ENCODE measurements around the gene SBF2. TPM values are rescaled to one million over a fixed set of nuclear protein-coding genes. Genes with fewer than 3 reads are reported as not detected.

SBF2 gene
- total RNA-seq, 2 experiments from 2014 or later: 14.2 to 15.2 TPM

DNA sequence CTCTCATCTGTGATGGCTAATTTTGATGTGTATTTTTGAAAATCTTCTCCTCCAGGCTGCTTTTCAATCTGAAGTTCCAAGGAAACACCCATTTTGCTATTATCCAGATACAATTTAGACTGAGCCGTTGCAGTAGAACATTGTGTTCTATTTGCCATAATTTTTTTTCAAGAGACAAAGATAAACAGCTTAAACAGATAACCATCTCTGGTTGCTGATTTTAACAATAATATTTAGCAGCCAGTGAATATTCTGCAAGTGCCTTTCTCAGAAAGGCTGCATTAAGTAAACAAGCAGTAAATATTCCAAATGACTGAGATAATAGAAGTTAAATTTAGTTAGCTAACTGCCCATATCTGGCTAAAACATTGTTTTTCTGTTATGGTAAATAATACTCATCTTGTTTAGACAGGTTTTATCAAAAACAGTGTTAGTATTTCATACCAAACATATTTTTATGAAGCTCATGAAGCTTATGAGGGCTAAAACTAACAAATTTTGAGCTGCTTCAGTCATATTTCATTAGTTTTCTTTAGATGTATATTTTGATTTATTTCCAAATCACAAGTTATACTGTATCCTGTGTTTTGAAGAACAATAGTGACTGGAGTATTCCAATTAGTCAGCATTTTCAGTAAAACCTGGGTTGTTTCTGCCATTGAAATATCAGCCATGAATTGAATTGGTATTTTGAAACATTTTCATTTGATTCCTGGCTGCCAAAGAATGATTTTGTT, 206.7 kb downstream of the SBF2 start:
- Mint-ChIP-seq H3K27ac (no peak overlapping the region), H3K4me3 (no peak overlapping the region), H3K36me3 (ENCODE audit: low read depth) (peaks cover 26% of the 10 kb centered on the region), H3K9me3 (peaks cover 13% of the 10 kb centered on the region), H3K4me1 (ENCODE audit: low read depth) (peaks cover 10% of the 10 kb centered on the region), H3K27me3 (no peaks in the 10 kb centered on the region)
- ATAC-seq (ENCODE audit: poor library complexity) (no peak), DNase-seq (no peak)
- POLR2A ChIA-PET: no interaction called here
- Histone ChIP-seq H3K27ac (ENCODE audit: low read depth in 1 of 2, low read length in 2 of 2) (no peak overlapping the region), H3K4me1 (ENCODE audit: insufficient read depth, low read length) (no peaks in the 10 kb centered on the region), H3K4me3 (ENCODE audit: low read length) (no peak overlapping the region), H3K36me3 (ENCODE audit: insufficient read depth, low read length) (no peaks in the 10 kb centered on the region), H3K27me3 (ENCODE audit: control insufficient read depth in 1 of 2, insufficient read depth in 2 of 2, low read length in 2 of 2) (no peaks in the 10 kb centered on the region), H3K9me3 (ENCODE audit: control insufficient read depth in 1 of 2, insufficient read depth in 1 of 2, low read length in 2 of 2) (peaks cover 0 to 4% of the 10 kb centered on the region in 2 experiments)
- intact Hi-C loops (cut with DNase I, micrococcal nuclease): no loop called here
- TF ChIP-seq, protein P1, sequence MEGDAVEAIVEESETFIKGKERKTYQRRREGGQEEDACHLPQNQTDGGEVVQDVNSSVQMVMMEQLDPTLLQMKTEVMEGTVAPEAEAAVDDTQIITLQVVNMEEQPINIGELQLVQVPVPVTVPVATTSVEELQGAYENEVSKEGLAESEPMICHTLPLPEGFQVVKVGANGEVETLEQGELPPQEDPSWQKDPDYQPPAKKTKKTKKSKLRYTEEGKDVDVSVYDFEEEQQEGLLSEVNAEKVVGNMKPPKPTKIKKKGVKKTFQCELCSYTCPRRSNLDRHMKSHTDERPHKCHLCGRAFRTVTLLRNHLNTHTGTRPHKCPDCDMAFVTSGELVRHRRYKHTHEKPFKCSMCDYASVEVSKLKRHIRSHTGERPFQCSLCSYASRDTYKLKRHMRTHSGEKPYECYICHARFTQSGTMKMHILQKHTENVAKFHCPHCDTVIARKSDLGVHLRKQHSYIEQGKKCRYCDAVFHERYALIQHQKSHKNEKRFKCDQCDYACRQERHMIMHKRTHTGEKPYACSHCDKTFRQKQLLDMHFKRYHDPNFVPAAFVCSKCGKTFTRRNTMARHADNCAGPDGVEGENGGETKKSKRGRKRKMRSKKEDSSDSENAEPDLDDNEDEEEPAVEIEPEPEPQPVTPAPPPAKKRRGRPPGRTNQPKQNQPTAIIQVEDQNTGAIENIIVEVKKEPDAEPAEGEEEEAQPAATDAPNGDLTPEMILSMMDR (IDR thresholded peaks at IDR 0.05): no peak
- CTCF ChIA-PET: no interaction called here

DNA sequence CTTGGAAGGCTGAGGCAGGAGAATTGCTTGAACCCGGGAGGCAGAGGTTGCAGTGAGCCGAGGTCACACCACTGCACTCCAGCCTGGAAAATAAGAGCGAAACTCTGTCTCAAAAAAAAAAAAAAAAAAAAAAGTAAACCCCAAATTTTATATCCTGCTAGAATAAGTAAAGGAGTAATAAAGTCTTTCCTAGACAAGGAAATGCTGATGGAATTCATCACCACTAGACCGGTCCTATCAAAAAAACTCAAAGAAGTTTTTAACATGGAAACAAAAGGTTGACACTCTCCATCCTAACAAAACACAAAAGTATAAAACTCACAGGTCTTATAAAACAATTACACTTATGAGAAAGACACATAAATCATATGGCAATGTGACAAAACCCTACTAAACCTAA, 213.9 kb downstream of the SBF2 start:
- Mint-ChIP-seq H3K9me3 (peaks cover 15% of the 10 kb centered on the region), H3K4me3 (no peak overlapping the region), H3K36me3 (ENCODE audit: low read depth) (peaks cover 66% of the 10 kb centered on the region), H3K27ac (no peak overlapping the region), H3K27me3 (no peaks in the 10 kb centered on the region), H3K4me1 (ENCODE audit: low read depth) (no peaks in the 10 kb centered on the region)
- Histone ChIP-seq H3K4me1 (ENCODE audit: insufficient read depth, low read length) (no peaks in the 10 kb centered on the region), H3K27me3 (ENCODE audit: control insufficient read depth in 1 of 2, insufficient read depth in 2 of 2, low read length in 2 of 2) (no peaks in the 10 kb centered on the region), H3K9me3 (ENCODE audit: control insufficient read depth in 1 of 2, insufficient read depth in 1 of 2, low read length in 2 of 2) (peaks cover 18 to 33% of the 10 kb centered on the region in 2 experiments), H3K36me3 (ENCODE audit: insufficient read depth, low read length) (no peaks in the 10 kb centered on the region), H3K27ac (ENCODE audit: low read depth in 1 of 2, low read length in 2 of 2) (no peak overlapping the region), H3K4me3 (ENCODE audit: low read length) (no peak overlapping the region)
- ATAC-seq (ENCODE audit: poor library complexity): no peak
- TF ChIP-seq, protein P1 (IDR thresholded peaks at IDR 0.05): no peak
- intact Hi-C loops (cut with DNase I, micrococcal nuclease): no loop called here
- ChIA-PET CTCF (interaction anchor here (0.7 kb wide), 1 partner anchor 11 kb away, joined by 3 read pairs; no protein-coding TSS in a partner anchor), POLR2A (no interaction called here)
- no peak for DNase-seq

DNA sequence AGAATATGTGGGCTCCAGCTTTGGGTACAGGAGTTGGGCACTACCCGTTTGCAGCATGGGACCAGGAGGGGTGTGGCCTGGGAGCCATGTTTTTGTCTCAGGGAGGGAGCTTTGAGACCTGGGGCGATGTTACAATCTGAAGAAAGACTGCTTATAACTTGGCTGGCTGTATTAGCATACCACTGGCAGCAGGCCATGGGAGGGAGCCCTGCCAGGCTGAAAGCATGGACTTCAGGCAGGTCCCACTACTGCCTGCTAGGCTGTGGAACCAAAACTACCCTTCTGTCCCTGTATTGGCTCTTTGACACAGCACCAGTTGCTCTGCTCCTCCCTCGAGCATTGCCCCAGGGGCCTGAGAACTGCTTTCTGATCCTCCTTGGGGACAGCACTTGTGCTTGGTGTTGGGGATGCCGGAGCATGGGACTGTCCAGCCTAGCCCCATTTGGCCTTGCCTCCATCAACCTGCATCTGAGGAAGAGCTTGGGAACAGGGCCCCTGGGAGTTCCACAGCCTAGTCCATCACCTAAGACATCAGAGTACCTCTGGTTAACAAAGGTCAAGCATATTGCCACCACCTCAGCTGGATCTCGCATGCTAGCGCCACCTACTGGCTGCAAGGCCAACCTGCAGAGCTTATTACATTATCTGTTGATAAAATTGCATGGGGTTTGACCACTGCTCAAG, 217.4 kb downstream of the SBF2 start:
- POLR2A ChIA-PET: no interaction called here
- Histone ChIP-seq H3K36me3 (ENCODE audit: insufficient read depth, low read length) (no peaks in the 10 kb centered on the region), H3K4me1 (ENCODE audit: insufficient read depth, low read length) (no peaks in the 10 kb centered on the region), H3K9me3 (ENCODE audit: control insufficient read depth in 1 of 2, insufficient read depth in 1 of 2, low read length in 2 of 2) (peaks cover 17 to 25% of the 10 kb centered on the region in 2 experiments), H3K27ac (ENCODE audit: low read depth in 1 of 2, low read length in 2 of 2) (no peak overlapping the region), H3K4me3 (ENCODE audit: low read length) (no peak overlapping the region), H3K27me3 (ENCODE audit: control insufficient read depth in 1 of 2, insufficient read depth in 2 of 2, low read length in 2 of 2) (no peaks in the 10 kb centered on the region)
- Mint-ChIP-seq H3K4me1 (ENCODE audit: low read depth) (no peaks in the 10 kb centered on the region), H3K4me3 (no peak overlapping the region), H3K27ac (no peak overlapping the region), H3K36me3 (ENCODE audit: low read depth) (peaks cover 47% of the 10 kb centered on the region), H3K27me3 (no peaks in the 10 kb centered on the region), H3K9me3 (peaks cover 7% of the 10 kb centered on the region)
- ATAC-seq (ENCODE audit: poor library complexity) (no peak), DNase-seq (peak in 4 of 14 experiments; percentile 10 to 34 (median 32))
- TF ChIP-seq, protein P1 (IDR thresholded peaks at IDR 0.05): peak; percentile 39
- intact Hi-C loops (cut with DNase I, micrococcal nuclease): no loop called here
- CTCF ChIA-PET: no interaction called here
